ACC112 (cell line): ENCODE measurements around the gene MAD1L1.

ENCODE experiments used
- H2AFZ ChIP-seq: fragments of 200-600 bp; sonication (generic); one replicate; pipeline ENCODE4 v1.6.0; 2017; ENCODE audit warnings: antibody characterized with exemption, low read length; ENCODE audit not compliant: unreplicated experiment
- H3K27ac ChIP-seq: fragments of 200-600 bp; sonication (generic); 2 replicates; pipeline ENCODE4 v1.5.1; 2014; ENCODE audit warnings: low read depth, mild to moderate bottlenecking, antibody characterized with exemption, low read length, moderate library complexity
- H3K27me3 ChIP-seq: fragments of 200-600 bp; sonication (generic); 2 replicates; pipeline ENCODE4 v1.6.1; 2014; ENCODE audit warnings: mild to moderate bottlenecking, antibody characterized with exemption, low read length, moderate library complexity, mixed read lengths; ENCODE audit not compliant: insufficient read depth
- H3K36me3 ChIP-seq: fragments of 200-600 bp; sonication (generic); 2 replicates; pipeline ENCODE4 v1.6.1; 2016; ENCODE audit warnings: mild to moderate bottlenecking, antibody characterized with exemption, low read length, moderate library complexity, mixed read lengths; ENCODE audit not compliant: insufficient read depth
- H3K4me1 ChIP-seq: fragments of 200-600 bp; sonication (generic); one replicate; pipeline ENCODE4 v1.6.1; 2016; ENCODE audit warnings: low read length, mixed read lengths; ENCODE audit not compliant: insufficient read depth, unreplicated experiment, control insufficient read depth
- H3K4me3 ChIP-seq: fragments of 200-600 bp; sonication (generic); 2 replicates; pipeline ENCODE4 v1.5.1; 2014; ENCODE audit warnings: mild to moderate bottlenecking, low read depth, low read length
- H3K79me2 ChIP-seq: fragments of 200-600 bp; sonication (generic); one replicate; pipeline ENCODE4 v1.6.0; 2016; ENCODE audit warnings: low read length; ENCODE audit not compliant: control insufficient read depth, unreplicated experiment, insufficient read depth

MAD1L1 gene

DNA sequence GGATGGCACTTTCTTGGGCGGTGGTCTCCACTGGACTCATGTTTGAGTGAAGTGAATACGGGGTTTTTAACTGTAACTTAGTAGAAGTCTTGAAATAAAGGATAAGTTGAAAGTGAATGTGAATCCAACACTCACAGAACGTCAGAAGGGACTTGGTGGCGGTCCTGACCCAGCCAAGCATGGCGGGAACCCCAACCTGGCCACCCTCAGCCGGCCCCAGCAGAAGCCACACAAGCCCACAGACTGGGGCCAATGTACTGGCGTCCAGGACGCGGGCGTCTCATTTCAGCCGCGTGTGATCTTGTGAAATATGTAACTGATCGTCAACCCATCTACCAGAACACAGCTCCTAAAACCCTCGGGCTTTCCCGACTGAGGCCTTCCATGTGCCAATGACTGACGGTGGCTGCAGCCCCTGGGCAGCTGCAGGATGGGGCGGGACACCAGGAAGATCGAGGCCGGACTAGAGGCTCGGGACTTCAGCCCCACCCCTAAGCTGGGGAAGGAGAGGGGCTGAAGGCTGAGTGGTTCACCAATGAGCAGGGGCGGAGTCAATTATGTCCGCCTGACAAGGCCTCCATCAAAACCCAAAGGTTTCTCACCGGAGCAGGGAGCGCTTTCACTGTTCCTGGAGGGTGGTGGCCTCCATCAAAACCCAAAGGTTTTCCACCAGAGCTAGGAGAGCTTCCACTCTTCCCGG, 161.5 kb downstream of the MAD1L1 start:
- Histone ChIP-seq H3K27me3 (no peaks in the 10 kb centered on the region), H2AFZ (no peak overlapping the region), H3K4me1 (no peaks in the 10 kb centered on the region), H3K79me2 (no peaks in the 10 kb centered on the region), H3K27ac (no peak overlapping the region), H3K36me3 (no peaks in the 10 kb centered on the region), H3K4me3 (no peak overlapping the region)

DNA sequence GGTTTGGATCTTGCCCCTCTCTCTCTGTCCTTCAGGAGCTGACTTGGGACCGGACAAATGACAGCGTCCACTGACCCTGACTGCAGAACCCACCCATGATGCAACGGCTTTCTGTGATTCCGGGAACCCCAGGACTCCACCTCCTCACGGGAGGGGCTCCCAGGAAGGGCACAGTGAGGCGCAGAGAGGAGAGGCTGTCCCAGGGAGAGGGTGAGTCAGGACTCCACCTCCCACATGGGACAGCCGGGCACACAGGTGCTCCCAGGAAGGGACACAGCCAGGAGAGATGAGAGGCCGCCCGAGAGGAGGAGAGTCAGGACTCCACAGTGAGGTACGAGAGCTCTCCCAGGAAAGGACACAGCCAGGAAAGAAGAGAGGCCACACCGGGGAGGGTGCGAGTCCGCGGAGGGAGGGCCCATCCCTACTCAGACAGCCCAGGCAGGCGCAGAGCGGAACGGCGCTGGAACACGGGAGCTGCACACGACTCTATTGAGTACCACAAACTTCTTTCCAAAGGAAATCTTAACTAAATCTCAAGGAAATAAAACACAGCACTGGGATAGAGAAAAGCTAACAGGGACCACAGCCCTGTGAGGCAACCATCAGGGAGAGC, 162.5 kb downstream of the MAD1L1 start:
- no peaks in the 10 kb centered on the region for H3K4me1 ChIP-seq
- no peaks in the 10 kb centered on the region for H3K79me2 ChIP-seq
- no peaks in the 10 kb centered on the region for H3K27me3 ChIP-seq
- no peak overlapping the region for H3K27ac ChIP-seq
- no peak overlapping the region for H2AFZ ChIP-seq
- H3K4me3 ChIP-seq: no peak overlapping the region
- H3K36me3 ChIP-seq: no peaks in the 10 kb centered on the region

- Histone ChIP-seq H3K79me2 (no peaks in the 10 kb centered on the region), H3K27me3 (no peaks in the 10 kb centered on the region), H3K36me3 (no peaks in the 10 kb centered on the region), H3K4me1 (no peaks in the 10 kb centered on the region), H3K27ac (no peak overlapping the region), H2AFZ (no peak overlapping the region), H3K4me3 (no peak overlapping the region)
These were observed 163.3 kb downstream of the MAD1L1 start for GRCh38 chr7:2069472-2069860.

- no peaks in the 10 kb centered on the region for H3K27me3 ChIP-seq
- no peaks in the 10 kb centered on the region for H3K4me1 ChIP-seq
- H3K4me3 ChIP-seq: no peak overlapping the region
These were observed 163.9 kb downstream of the MAD1L1 start for GRCh38 chr7:2068693-2069471.

DNA sequence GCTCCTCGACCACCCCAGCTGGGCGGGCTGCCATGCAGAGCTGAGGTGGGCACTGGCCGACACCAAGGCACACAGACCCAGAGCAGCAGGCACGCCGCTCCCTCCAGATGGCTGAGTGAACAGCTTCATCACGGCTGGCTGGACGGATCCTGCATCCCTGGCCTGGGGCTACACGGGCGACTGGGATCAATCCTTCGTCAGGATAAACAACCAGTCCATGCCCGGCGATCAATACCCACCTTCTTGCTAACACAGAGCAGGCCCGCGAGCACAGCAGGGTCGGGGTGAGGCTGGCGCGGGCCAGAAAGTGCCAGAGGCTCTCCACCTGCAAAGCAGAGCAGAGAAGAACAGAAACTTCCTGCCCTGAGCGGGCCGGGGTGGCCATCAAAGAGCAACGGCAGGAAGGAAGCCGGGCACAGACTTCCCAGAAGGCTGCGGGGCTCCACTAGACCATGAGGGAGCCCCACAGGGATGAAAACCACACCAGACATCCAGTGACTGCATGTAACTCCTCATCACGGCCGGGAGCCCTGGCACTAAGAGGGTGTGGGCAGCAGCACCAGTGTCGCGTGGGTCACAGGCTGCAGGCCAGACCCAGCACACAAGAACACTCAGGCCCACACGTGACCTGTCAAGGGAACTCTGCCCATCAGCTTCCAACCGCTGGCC, 166.4 kb downstream of the MAD1L1 start:
- no peak overlapping the region for H3K27ac ChIP-seq
- H3K27me3 ChIP-seq: no peaks in the 10 kb centered on the region
- H2AFZ ChIP-seq: no peak overlapping the region
- no peaks in the 10 kb centered on the region for H3K36me3 ChIP-seq
- H3K4me1 ChIP-seq: no peaks in the 10 kb centered on the region
- no peak overlapping the region for H3K4me3 ChIP-seq
- no peaks in the 10 kb centered on the region for H3K79me2 ChIP-seq

More at GRCh38 chr7:2068693-2069471, 163.9 kb downstream of the MAD1L1 start:
- no peaks in the 10 kb centered on the region for H3K79me2 ChIP-seq
- no peaks in the 10 kb centered on the region for H3K36me3 ChIP-seq
- no peak overlapping the region for H3K27ac ChIP-seq
- no peak overlapping the region for H2AFZ ChIP-seq

GRCh38 chr7:2065528-2065927, 167.2 kb downstream of the MAD1L1 start:
- Histone ChIP-seq H3K27me3 (no peaks in the 10 kb centered on the region), H3K79me2 (no peaks in the 10 kb centered on the region), H3K4me3 (no peak overlapping the region), H2AFZ (no peak overlapping the region), H3K4me1 (no peaks in the 10 kb centered on the region), H3K36me3 (no peaks in the 10 kb centered on the region), H3K27ac (no peak overlapping the region)

GRCh38 chr7:2063563-2064260, 169.0 kb downstream of the MAD1L1 start:
- H3K27ac ChIP-seq: no peak overlapping the region
- no peaks in the 10 kb centered on the region for H3K27me3 ChIP-seq
- H3K4me3 ChIP-seq: no peak overlapping the region
- H3K4me1 ChIP-seq: no peaks in the 10 kb centered on the region
- no peak overlapping the region for H2AFZ ChIP-seq
- H3K79me2 ChIP-seq: no peaks in the 10 kb centered on the region
- 0 out of 2 replicates have a peak, but pooled peaks cover 4% of the 10 kb centered on the region for H3K36me3 ChIP-seq

- no peaks in the 10 kb centered on the region for H3K27me3 ChIP-seq
- H3K27ac ChIP-seq: no peak overlapping the region
- H3K4me1 ChIP-seq: no peaks in the 10 kb centered on the region
- no peak overlapping the region for H3K4me3 ChIP-seq
- 0 out of 2 replicates have a peak, but pooled peaks cover 4% of the 10 kb centered on the region for H3K36me3 ChIP-seq
- H2AFZ ChIP-seq: no peak overlapping the region
- H3K79me2 ChIP-seq: no peaks in the 10 kb centered on the region
These were observed 170.1 kb downstream of the MAD1L1 start for GRCh38 chr7:2062648-2063047.

DNA sequence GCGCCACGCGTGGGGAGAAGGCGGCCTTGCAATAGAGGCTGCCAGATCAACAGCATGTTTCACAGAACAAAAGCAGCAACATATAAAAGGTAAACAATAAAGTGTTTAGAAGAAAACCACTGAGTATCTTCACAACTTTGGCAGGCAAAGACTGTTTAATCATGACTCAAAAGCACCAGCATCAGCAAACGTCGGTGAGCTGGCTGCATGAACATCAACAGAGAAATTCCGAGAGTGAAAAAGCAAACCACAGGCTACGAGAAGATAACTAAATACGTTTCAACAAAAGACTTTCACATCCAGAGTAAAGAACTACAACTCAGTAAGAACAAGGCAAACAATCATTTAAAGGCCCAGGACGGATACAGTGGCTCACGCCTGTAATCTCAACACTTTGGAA, 172.0 kb downstream of the MAD1L1 start:
- H3K27ac ChIP-seq: no peak overlapping the region
- H3K36me3 ChIP-seq: 0 out of 2 replicates have a peak, but pooled peaks cover 4% of the 10 kb centered on the region
- no peak overlapping the region for H3K4me3 ChIP-seq
- H2AFZ ChIP-seq: no peak overlapping the region
- no peaks in the 10 kb centered on the region for H3K27me3 ChIP-seq
- H3K79me2 ChIP-seq: no peaks in the 10 kb centered on the region
- H3K4me1 ChIP-seq: no peaks in the 10 kb centered on the region
